Mesenteric fat pad (tissue), 1 donor: Measurements from ENCODE around the gene DQX1. TPM values are rescaled to one million over a fixed set of nuclear protein-coding genes. Genes with fewer than 3 reads are reported as not detected.
"Not testable (repeated sequence)": the region's sequence is repeated elsewhere in the genome, so short reads cannot be mapped to it uniquely, and the experiment has no call there.

Experiments used
- DNase-seq: peaks from one replicate; pipeline ENCODE4 v3.0.0-alpha.2; 2020; ENCODE audit warnings: low spot score
- total RNA-seq: library from RNA; stranded (reverse); fragmentation: NEBNext Ultra II Directional; extraction: Animal tissue kit (Norgen Biotek cat#: 25700); gene quantifications from one replicate; pipeline ENCODE4 v1.2.1, GENCODE V29; 2021
- donor health status: DM: yes; HTN: yes; CAD: no.

The DQX1 gene
- total RNA-seq, 1 donor from 2014 or later: not detected

DNA sequence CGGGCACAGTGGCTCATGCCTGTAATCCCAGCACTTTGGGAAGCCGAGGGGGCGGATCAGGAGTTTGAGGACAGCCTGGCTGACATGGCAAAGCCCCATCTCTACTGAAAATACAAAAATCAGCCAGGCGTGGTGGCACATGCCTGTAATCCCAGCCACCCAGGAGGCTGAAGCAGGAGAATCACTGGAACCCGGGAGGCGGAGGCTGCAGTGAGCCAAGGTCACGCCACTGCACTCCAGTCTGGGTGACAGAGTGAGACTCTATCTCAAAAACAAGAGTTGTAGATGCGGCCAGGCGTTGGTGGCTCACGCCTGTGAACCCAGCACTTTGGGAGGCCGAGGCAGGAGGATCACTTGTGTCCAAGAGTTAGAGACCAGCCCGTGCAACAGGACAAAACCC is 55.3 kb downstream of the DQX1 start:
- not testable (repeated sequence) for DNase-seq

Other genes with a start within 250 kb of the DQX1 start
- 2.0 TPM for gene SLC4A5, start 182.8 kb downstream of the DQX1 start, total RNA-seq
- gene DCTN1, start 145.9 kb downstream of the DQX1 start, total RNA-seq: 97.1 TPM
- gene C2orf81, start 104.6 kb downstream of the DQX1 start, total RNA-seq: 1.1 TPM
- gene WDR54, start 104.5 kb downstream of the DQX1 start, total RNA-seq: 4.6 TPM
- 11.3 TPM for gene RTKN, start 84.3 kb downstream of the DQX1 start, total RNA-seq
- 30.6 TPM for gene INO80B, start 71.1 kb downstream of the DQX1 start, total RNA-seq
- 45.5 TPM for gene WBP1, start 67.8 kb downstream of the DQX1 start, total RNA-seq
- 45.6 TPM for gene MOGS, start 60.8 kb downstream of the DQX1 start, total RNA-seq
- gene MRPL53, start 53.6 kb downstream of the DQX1 start, total RNA-seq: 102 TPM
- 9.1 TPM for gene CCDC142, start 43.2 kb downstream of the DQX1 start, total RNA-seq
- 16.8 TPM for gene TTC31, start 43.1 kb downstream of the DQX1 start, total RNA-seq
- 2.6 TPM for gene LBX2, start 26.6 kb downstream of the DQX1 start, total RNA-seq
- gene PCGF1, start 18.5 kb downstream of the DQX1 start, total RNA-seq: 22.1 TPM
- not detected for gene TLX2, start 11.8 kb downstream of the DQX1 start, total RNA-seq
- 112 TPM for gene AUP1, start 3.5 kb upstream of the DQX1 start, total RNA-seq
- 35.8 TPM for gene HTRA2, start 3.7 kb upstream of the DQX1 start, total RNA-seq
- gene LOXL3, start 27.7 kb upstream of the DQX1 start, total RNA-seq: 8.2 TPM
- gene DOK1, start 28.5 kb upstream of the DQX1 start, total RNA-seq: 38.2 TPM
- gene M1AP, start 122.1 kb upstream of the DQX1 start, total RNA-seq: 0.32 TPM
- gene SEMA4F, start 128.0 kb upstream of the DQX1 start, total RNA-seq: 6.6 TPM